Prostate gland (tissue), 2 donors: ENCODE results near the gene SOAT2. TPM values are rescaled to one million over a fixed set of nuclear protein-coding genes. Genes with fewer than 3 reads are reported as not detected.

ENCODE experiments used
- DNase-seq: peaks from one replicate; pipeline ENCODE4 v3.0.0-alpha.2; 2019; ENCODE audit warnings: low spot score
- H3K27ac ChIP-seq, 2 donors: fragments of 200-600 bp; sonication (generic); 2 replicates each; pipeline ENCODE4 v1.5.1; 2017 to 2019
- H3K27me3 ChIP-seq: fragments of 200-600 bp; sonication (generic); replicated peaks from 2 replicates; pipeline ENCODE4 v1.5.1; 2019; ENCODE audit not compliant: insufficient read depth
- H3K36me3 ChIP-seq, 2 donors: fragments of 200-600 bp; sonication (generic); 1 replicate in 1 of 2; 2 replicates in 1 of 2; pipeline versions ENCODE4 v1.5.1 to v1.8.1; 2017 to 2019
- H3K4me1 ChIP-seq: fragments of 200-600 bp; sonication (generic); replicated peaks from 2 replicates; pipeline ENCODE4 v1.5.1; 2019
- H3K4me3 ChIP-seq, 2 donors: fragments of 200-600 bp; sonication (generic); 2 replicates each; pipeline ENCODE4 v1.5.1; 2017 to 2019
- H3K9me3 ChIP-seq: fragments of 200-600 bp; sonication (generic); 2 replicates; pipeline ENCODE4 v1.5.1; 2017
- CTCF ChIP-seq, 4 experiments: fragments of 200-600 bp in 2 of 4; fragments of 450-650 bp in 2 of 4; sonication (generic) in 2 of 4; IDR thresholded peaks; 1 replicate in 3 of 4; 2 replicates in 1 of 4; pipeline ENCODE4 v1.5.1; 2016 to 2019; ENCODE audit warnings: antibody characterized with exemption in 4 of 4, mild to moderate bottlenecking in 2 of 4, moderate library complexity in 2 of 4
- POLR2A ChIP-seq: fragments of 450-650 bp; IDR thresholded peaks from one replicate; pipeline ENCODE4 v1.6.1; 2016; ENCODE audit warnings: antibody characterized with exemption, mild to moderate bottlenecking
- POLR2AphosphoS5 ChIP-seq: sonication (generic); formaldehyde crosslinking; IDR thresholded peaks from one replicate; pipeline ENCODE4 v1.6.1; 2017; ENCODE audit warnings: antibody characterized with exemption
- WGBS: methylation state at CpG from one replicate; pipeline ENCODE4 v1.1.5; 2018; 5-methylcytosine and 5-hydroxymethylcytosine counted together
- intact Hi-C: fragments of 100-400 bp; cut with DNase I; formaldehyde crosslinking; loops from one replicate; pipeline ENCODE4 v1.14.2; 2022
- total RNA-seq, 2 donors: library from RNA; depleted of rRNA; stranded (reverse); fragments of >200 nt; gene quantifications; one replicate each; pipeline ENCODE4 v1.1.0, GENCODE V29; 2016

Gene SOAT2
- total RNA-seq, 2 donors from 2014 or later: 0.14 to 0.28 TPM

GRCh38 chr12:53143355-53143754, 40.1 kb downstream of the SOAT2 start:
- 81% methylated on average over 4 of the region's 4 CpGs for WGBS
- Histone ChIP-seq H3K36me3 (no peaks in the 10 kb centered on the region), H3K9me3 (no peaks in the 10 kb centered on the region), H3K4me1 (no peaks in the 10 kb centered on the region), H3K27ac (no peak overlapping the region), H3K27me3 (no peaks in the 10 kb centered on the region), H3K4me3 (no peak overlapping the region)
- no peak for DNase-seq
- intact Hi-C loops: no loop called here
- TF ChIP-seq POLR2A (no peak), POLR2AphosphoS5 (no peak), CTCF (IDR thresholded peaks at IDR 0.05) (no peak)

- Histone ChIP-seq H3K27ac (no peak overlapping the region), H3K27me3 (no peaks in the 10 kb centered on the region), H3K4me3 (no peak overlapping the region), H3K36me3 (no peaks in the 10 kb centered on the region), H3K4me1 (no peaks in the 10 kb centered on the region), H3K9me3 (no peaks in the 10 kb centered on the region)
- TF ChIP-seq POLR2A (no peak), POLR2AphosphoS5 (no peak), CTCF (IDR thresholded peaks at IDR 0.05) (no peak)
- no peak for DNase-seq
- intact Hi-C loops: no loop called here
- WGBS: 93% methylated on average over 5 of the region's 5 CpGs
These were observed 42.3 kb downstream of the SOAT2 start for GRCh38 chr12:53145383-53146260.

- DNase-seq: no peak
These were observed 43.9 kb downstream of the SOAT2 start for GRCh38 chr12:53147181-53147580.

GRCh38 chr12:53147653-53148052, 44.4 kb downstream of the SOAT2 start:
- H3K36me3 ChIP-seq: no peaks in the 10 kb centered on the region
- no peak overlapping the region for H3K4me3 ChIP-seq
- H3K4me1 ChIP-seq: no peaks in the 10 kb centered on the region
- intact Hi-C loops: no loop called here
- 84% methylated on average over 15 of the region's 15 CpGs for WGBS
- no peak overlapping the region for H3K27ac ChIP-seq
- H3K9me3 ChIP-seq: no peaks in the 10 kb centered on the region
- DNase-seq: no peak
- TF ChIP-seq POLR2AphosphoS5: no peak
- no peak for TF ChIP-seq POLR2A
- TF ChIP-seq CTCF (IDR thresholded peaks at IDR 0.05): no peak
- H3K27me3 ChIP-seq: no peaks in the 10 kb centered on the region

More at GRCh38 chr12:53147181-53147580, 43.9 kb downstream of the SOAT2 start:
- Histone ChIP-seq H3K4me3 (no peak overlapping the region), H3K4me1 (no peaks in the 10 kb centered on the region), H3K27ac (no peak overlapping the region), H3K27me3 (no peaks in the 10 kb centered on the region), H3K9me3 (no peaks in the 10 kb centered on the region), H3K36me3 (no peaks in the 10 kb centered on the region)
- TF ChIP-seq POLR2A (no peak), POLR2AphosphoS5 (no peak), CTCF (IDR thresholded peaks at IDR 0.05) (no peak)
- intact Hi-C loops: no loop called here
- WGBS: 89% methylated on average over 5 of the region's 5 CpGs

- no peaks in the 10 kb centered on the region for H3K4me1 ChIP-seq
- H3K36me3 ChIP-seq: no peaks in the 10 kb centered on the region
- WGBS: 90% methylated on average over 6 of the region's 6 CpGs
- no peak overlapping the region for H3K27ac ChIP-seq
- no peak for TF ChIP-seq CTCF (IDR thresholded peaks at IDR 0.05)
- TF ChIP-seq POLR2AphosphoS5: no peak
- TF ChIP-seq POLR2A: no peak
- intact Hi-C loops: loop anchor here (5.0 kb wide), 1 partner anchor 44 kb away; no protein-coding TSS in a partner anchor
- H3K27me3 ChIP-seq: no peaks in the 10 kb centered on the region
- DNase-seq: no peak
- H3K9me3 ChIP-seq: no peaks in the 10 kb centered on the region
- H3K4me3 ChIP-seq: no peak overlapping the region
These were observed 47.8 kb downstream of the SOAT2 start for GRCh38 chr12:53151039-53151438.
